HepG2 (cell line): ENCODE measurements around the gene CCDC201. TPM values are rescaled to one million over a fixed set of nuclear protein-coding genes. Genes with fewer than 3 reads are reported as not detected.
A peak's percentile ranks its signal among the peaks of the same experiment; 100 is the strongest.

ENCODE experiments used
- CENPT ChIP-seq: sonication (generic); formaldehyde crosslinking; IDR thresholded peaks from 2 replicates; pipeline ENCODE4 v1.8.0; 2022; ENCODE audit warnings: low read depth, mild to moderate bottlenecking, moderate library complexity, missing genetic modification reagents
- CENPX ChIP-seq: sonication (generic); formaldehyde crosslinking; IDR thresholded peaks from 2 replicates; pipeline ENCODE4 v1.9.0; 2021; ENCODE audit warnings: mild to moderate bottlenecking, missing genetic modification reagents, moderate library complexity
- CHCHD3 ChIP-seq: sonication (generic); formaldehyde crosslinking; IDR thresholded peaks from 2 replicates; pipeline ENCODE4 v1.8.0; 2022; ENCODE audit warnings: mild to moderate bottlenecking, missing genetic modification reagents, moderate library complexity
- DBP ChIP-seq: sonication (generic); formaldehyde crosslinking; IDR thresholded peaks from 2 replicates; pipeline ENCODE4 v1.4.0; 2020; ENCODE audit warnings: missing genetic modification reagents; ENCODE audit errors: not compliant biosample characterization
- DMAP1 ChIP-seq: IDR thresholded peaks from 2 replicates; pipeline ENCODE4 v1.6.1; 2016
- HMGXB4 ChIP-seq, 2 experiments: sonication (generic) in 1 of 2; formaldehyde crosslinking in 1 of 2; IDR thresholded peaks; 2 replicates each; pipeline versions ENCODE4 v1.4.0 to v1.6.1; 2018 to 2020; ENCODE audit warnings: missing genetic modification reagents in 2 of 2, borderline replicate concordance in 1 of 2, low read depth in 1 of 2, mild to moderate bottlenecking in 1 of 2, missing biosample characterization in 1 of 2
- HOXA3 ChIP-seq: sonication (generic); formaldehyde crosslinking; IDR thresholded peaks from 2 replicates; pipeline ENCODE4 v1.5.0; 2020; ENCODE audit warnings: missing genetic modification reagents
- KLF6 ChIP-seq: IDR thresholded peaks from 2 replicates; pipeline ENCODE4 v1.8.0; 2016; ENCODE audit warnings: missing biosample characterization, missing genetic modification reagents
- MED1 ChIP-seq: sonication (generic); formaldehyde crosslinking; IDR thresholded peaks from 2 replicates; pipeline ENCODE4 v1.4.0; 2020; ENCODE audit warnings: missing genetic modification reagents
- MIER2 ChIP-seq: IDR thresholded peaks from 2 replicates; pipeline ENCODE4 v1.6.1; 2016; ENCODE audit warnings: missing biosample characterization, missing genetic modification reagents
- NR2F2 ChIP-seq: IDR thresholded peaks from 2 replicates; pipeline ENCODE4 v1.6.1; 2012; ENCODE audit warnings: low read depth, inconsistent platforms, borderline replicate concordance
- POLR2G ChIP-seq: fragments of 200-400 bp; formaldehyde crosslinking; IDR thresholded peaks from 2 replicates; pipeline ENCODE4 v1.6.1; 2018; ENCODE audit warnings: mild to moderate bottlenecking, low read depth, low read length, moderate library complexity
- RXRA ChIP-seq: sonication (generic); formaldehyde crosslinking; IDR thresholded peaks from 2 replicates; pipeline ENCODE4 v1.5.1; 2020; ENCODE audit warnings: missing genetic modification reagents
- SKI ChIP-seq: fragments of 450-650 bp; IDR thresholded peaks from one replicate; pipeline ENCODE4 v1.6.1; 2018; ENCODE audit warnings: mild to moderate bottlenecking; ENCODE audit not compliant: partially characterized antibody
- TARDBP ChIP-seq: sonication (generic); formaldehyde crosslinking; IDR thresholded peaks from 2 replicates; pipeline ENCODE4 v1.8.0; 2022; ENCODE audit warnings: mild to moderate bottlenecking, missing genetic modification reagents
- TRIM24 ChIP-seq: sonication (generic); formaldehyde crosslinking; IDR thresholded peaks from 2 replicates; pipeline ENCODE4 v1.8.0; 2022; ENCODE audit warnings: mild to moderate bottlenecking, missing genetic modification reagents
- ZBTB38 ChIP-seq: sonication (generic); formaldehyde crosslinking; IDR thresholded peaks from 2 replicates; pipeline ENCODE4 v1.5.1; 2020; ENCODE audit warnings: mild to moderate bottlenecking, missing genetic modification reagents
- ZKSCAN8 ChIP-seq: IDR thresholded peaks from 2 replicates; pipeline ENCODE4 v1.6.1; 2016; ENCODE audit warnings: borderline replicate concordance, missing genetic modification reagents, missing compliant biosample characterization
- ZMYM3 ChIP-seq: sonication (generic); formaldehyde crosslinking; IDR thresholded peaks from 2 replicates; pipeline ENCODE4 v1.5.1; 2020; ENCODE audit warnings: mild to moderate bottlenecking, missing genetic modification reagents
- ZNF234 ChIP-seq: sonication (generic); formaldehyde crosslinking; conservative IDR thresholded peaks from 2 replicates; pipeline ENCODE4 v1.5.1; 2020; ENCODE audit warnings: mild to moderate bottlenecking, missing genetic modification reagents
- ZNF547 ChIP-seq: sonication (generic); formaldehyde crosslinking; IDR thresholded peaks from 2 replicates; pipeline ENCODE4 v1.5.1; 2020; ENCODE audit warnings: mild to moderate bottlenecking, missing genetic modification reagents
- ZNF550 ChIP-seq: sonication (generic); formaldehyde crosslinking; IDR thresholded peaks from 2 replicates; pipeline ENCODE4 v1.4.0; 2020; ENCODE audit warnings: mild to moderate bottlenecking, missing genetic modification reagents, borderline replicate concordance
- ZNF557 ChIP-seq: sonication (generic); formaldehyde crosslinking; IDR thresholded peaks from 2 replicates; pipeline ENCODE4 v1.4.0; 2020; ENCODE audit warnings: missing genetic modification reagents
- ZNF678 ChIP-seq: sonication (generic); formaldehyde crosslinking; IDR thresholded peaks from 2 replicates; pipeline ENCODE4 v1.4.0; 2020; ENCODE audit warnings: mild to moderate bottlenecking, missing genetic modification reagents
- ZNF770 ChIP-seq: sonication (generic); formaldehyde crosslinking; IDR thresholded peaks from 2 replicates; pipeline ENCODE4 v1.5.0; 2020; ENCODE audit warnings: mild to moderate bottlenecking, missing genetic modification reagents
- ZNF792 ChIP-seq: IDR thresholded peaks from 2 replicates; pipeline ENCODE4 v1.6.1; 2016
- polyA plus RNA-seq, 8 experiments: library from polyadenylated mRNA; depleted of rRNA in 3 of 8; stranded (reverse) in 7 of 8; unstranded in 1 of 8; fragments of >200 nt; fragmentation: Illumina TruSeq in 4 of 8; extraction: Trizol in 4 of 8; gene quantifications; 2 replicates each; pipeline versions ENCODE4 v1.2.1 to v1.2.3, GENCODE V29; 2011 to 2016; ENCODE audit warnings: low read depth in 4 of 8, missing spikeins in 1 of 8, mixed read lengths in 1 of 8; ENCODE audit not compliant: insufficient read depth in 1 of 8
- total RNA-seq, 5 experiments: library from RNA; depleted of rRNA; stranded (reverse); fragments of >200 nt; fragmentation: Illumina TruSeq; extraction: Trizol; gene quantifications; 2 replicates each; pipeline ENCODE4 v1.2.3, GENCODE V29; 2016; ENCODE audit warnings: low read depth in 1 of 5
- TF ChIP-seq, protein P1 (sequence below): sonication (generic); formaldehyde crosslinking; IDR thresholded peaks from 2 replicates; pipeline ENCODE4 v1.4.0; 2020; ENCODE audit warnings: low read depth, mild to moderate bottlenecking, missing genetic modification reagents

Gene CCDC201
- total and polyA plus RNA-seq, 2 of the 13 experiments (the other 11 are each of a cell fraction or from before 2014, with no cell fraction given), result 0.92 TPM; not detected in 1

- TF ChIP-seq HOXA3 (CRISPR knock-in tag) (peak; percentile 4; the same call in 1 of the 2 replicates), ZBTB38 (CRISPR knock-in tag) (no peak), ZNF547 (no peak), DMAP1 (no peak), HMGXB4 (CRISPR knock-in tag; IDR thresholded peaks at IDR 0.05; ENCODE audit: borderline replicate concordance in 1 of 2, low read depth in 1 of 2) (0 out of 4 replicates have a peak, but pooled peaks of 1 of the 2 experiments have one; percentile 22), ZNF770 (CRISPR knock-in tag) (no peak), ZNF550 (CRISPR knock-in tag) (no peak), TARDBP (CRISPR knock-in tag) (no peak; the same call in 1 of the 2 replicates), MIER2 (no peak; the same call in 1 of the 2 replicates), ZNF792 (no peak; the same call in 1 of the 2 replicates), CHCHD3 (CRISPR knock-in tag) (no peak), KLF6 (CRISPR knock-in tag) (no peak), POLR2G (no peak), DBP (CRISPR knock-in tag) (no peak), CENPX (CRISPR knock-in tag) (no peak), RXRA (CRISPR knock-in tag) (no peak), ZNF234 (CRISPR knock-in tag) (no peak), CENPT (CRISPR knock-in tag) (peak; percentile 39; the same call in 1 of the 2 replicates), ZNF678 (CRISPR knock-in tag) (no peak), ZNF557 (CRISPR knock-in tag) (no peak), TRIM24 (no peak), MED1 (peak; percentile 90), NR2F2 (no peak), SKI (no peak), ZMYM3 (CRISPR knock-in tag) (no peak), ZKSCAN8 (CRISPR knock-in tag) (peak; percentile 36; the same call in 1 of the 2 replicates)
- TF ChIP-seq, protein P1, sequence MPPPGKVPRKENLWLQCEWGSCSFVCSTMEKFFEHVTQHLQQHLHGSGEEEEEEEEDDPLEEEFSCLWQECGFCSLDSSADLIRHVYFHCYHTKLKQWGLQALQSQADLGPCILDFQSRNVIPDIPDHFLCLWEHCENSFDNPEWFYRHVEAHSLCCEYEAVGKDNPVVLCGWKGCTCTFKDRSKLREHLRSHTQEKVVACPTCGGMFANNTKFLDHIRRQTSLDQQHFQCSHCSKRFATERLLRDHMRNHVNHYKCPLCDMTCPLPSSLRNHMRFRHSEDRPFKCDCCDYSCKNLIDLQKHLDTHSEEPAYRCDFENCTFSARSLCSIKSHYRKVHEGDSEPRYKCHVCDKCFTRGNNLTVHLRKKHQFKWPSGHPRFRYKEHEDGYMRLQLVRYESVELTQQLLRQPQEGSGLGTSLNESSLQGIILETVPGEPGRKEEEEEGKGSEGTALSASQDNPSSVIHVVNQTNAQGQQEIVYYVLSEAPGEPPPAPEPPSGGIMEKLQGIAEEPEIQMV (CRISPR knock-in tag), result no peak
These were observed 20.6 kb upstream of the CCDC201 start (continued) for GRCh38 chr7:45893374-45893995.
